HG03571 (cell line): ENCODE measurements around the gene CPN1.
A peak's percentile ranks its signal among the peaks of the same experiment; 100 is the strongest.

Source experiments
- ATAC-seq: cut with Tn5 transposase; IDR thresholded peaks from one replicate; pipeline ENCODE4 v1.9.1; 2021; ENCODE audit not compliant: unreplicated experiment

The CPN1 gene

GRCh38 chr10:99999319-100000108 lies 82.2 kb downstream of the CPN1 start:
- no peak for ATAC-seq

- ATAC-seq = no peak
These were observed 82.8 kb downstream of the CPN1 start for GRCh38 chr10:99998889-99999288.

- ATAC-seq = no peak
These were observed 84.7 kb downstream of the CPN1 start for GRCh38 chr10:99996671-99997648.

- no peak for ATAC-seq
These were observed 86.0 kb downstream of the CPN1 start for GRCh38 chr10:99995713-99996112.

GRCh38 chr10:99995269-99995668 lies 86.4 kb downstream of the CPN1 start:
- no peak for ATAC-seq

GRCh38 chr10:99994801-99995200 lies 86.9 kb downstream of the CPN1 start:
- no peak for ATAC-seq

- peak; percentile 84 for ATAC-seq
These were observed 87.7 kb downstream of the CPN1 start for GRCh38 chr10:99993701-99994689.
